T-helper 1 cell treated with Interleukin-12 subunit alpha and Interleukin-12 subunit beta and Interleukin-4 antibody, amounts not matched to agents 30 μg/mL and 1 μg/mL, for 36 hours (primary cell): ENCODE measurements around the gene DLGAP3.
"Not testable (repeated sequence)": the region's sequence is repeated elsewhere in the genome, so short reads cannot be mapped to it uniquely, and the experiment has no call there.

Source experiments
- H3K27ac Mint-ChIP-seq: one replicate; pipeline ENCODE4 v1.8.0; 2021; ENCODE audit warnings: mild to moderate bottlenecking, mixed read lengths
- H3K27me3 Mint-ChIP-seq: one replicate; pipeline ENCODE4 v1.8.0; 2021; ENCODE audit warnings: low read depth, mixed read lengths
- H3K36me3 Mint-ChIP-seq: one replicate; pipeline ENCODE4 v1.8.0; 2021; ENCODE audit warnings: low read depth, mixed read lengths
- H3K4me1 Mint-ChIP-seq: one replicate; pipeline ENCODE4 v1.8.0; 2021; ENCODE audit warnings: low read depth, mixed read lengths
- H3K4me3 Mint-ChIP-seq: one replicate; pipeline ENCODE4 v1.8.0; 2021; ENCODE audit warnings: mild to moderate bottlenecking, moderate library complexity, mixed read lengths
- H3K9me3 Mint-ChIP-seq: one replicate; pipeline ENCODE4 v1.8.0; 2021; ENCODE audit warnings: mixed read lengths

Gene DLGAP3, protein sequence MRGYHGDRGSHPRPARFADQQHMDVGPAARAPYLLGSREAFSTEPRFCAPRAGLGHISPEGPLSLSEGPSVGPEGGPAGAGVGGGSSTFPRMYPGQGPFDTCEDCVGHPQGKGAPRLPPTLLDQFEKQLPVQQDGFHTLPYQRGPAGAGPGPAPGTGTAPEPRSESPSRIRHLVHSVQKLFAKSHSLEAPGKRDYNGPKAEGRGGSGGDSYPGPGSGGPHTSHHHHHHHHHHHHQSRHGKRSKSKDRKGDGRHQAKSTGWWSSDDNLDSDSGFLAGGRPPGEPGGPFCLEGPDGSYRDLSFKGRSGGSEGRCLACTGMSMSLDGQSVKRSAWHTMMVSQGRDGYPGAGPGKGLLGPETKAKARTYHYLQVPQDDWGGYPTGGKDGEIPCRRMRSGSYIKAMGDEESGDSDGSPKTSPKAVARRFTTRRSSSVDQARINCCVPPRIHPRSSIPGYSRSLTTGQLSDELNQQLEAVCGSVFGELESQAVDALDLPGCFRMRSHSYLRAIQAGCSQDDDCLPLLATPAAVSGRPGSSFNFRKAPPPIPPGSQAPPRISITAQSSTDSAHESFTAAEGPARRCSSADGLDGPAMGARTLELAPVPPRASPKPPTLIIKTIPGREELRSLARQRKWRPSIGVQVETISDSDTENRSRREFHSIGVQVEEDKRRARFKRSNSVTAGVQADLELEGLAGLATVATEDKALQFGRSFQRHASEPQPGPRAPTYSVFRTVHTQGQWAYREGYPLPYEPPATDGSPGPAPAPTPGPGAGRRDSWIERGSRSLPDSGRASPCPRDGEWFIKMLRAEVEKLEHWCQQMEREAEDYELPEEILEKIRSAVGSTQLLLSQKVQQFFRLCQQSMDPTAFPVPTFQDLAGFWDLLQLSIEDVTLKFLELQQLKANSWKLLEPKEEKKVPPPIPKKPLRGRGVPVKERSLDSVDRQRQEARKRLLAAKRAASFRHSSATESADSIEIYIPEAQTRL

DNA sequence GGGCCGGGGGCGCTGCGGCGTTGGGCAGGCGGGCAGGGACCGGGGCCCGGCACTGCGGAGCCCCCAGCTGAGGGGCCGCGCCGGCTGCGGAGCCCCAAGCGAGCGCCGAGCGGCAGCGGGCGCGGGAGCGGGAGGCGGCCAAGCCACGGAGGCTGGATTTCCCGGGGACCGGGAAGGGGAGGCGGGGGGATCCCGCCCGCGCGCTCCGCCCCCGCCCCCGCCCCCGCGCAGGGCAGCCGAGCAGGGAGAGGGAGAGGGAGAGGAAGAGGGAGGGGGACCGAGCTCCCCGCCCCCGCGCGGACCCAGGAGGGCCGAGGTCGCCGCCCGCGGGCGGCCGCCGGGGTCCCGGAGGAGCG is at the start of gene DLGAP3:
TSS of gene DLGAP3 (minus strand) at position 154 of the 356 bp plus-strand sequence. CDS start 24,267 bp downstream, outside the sequence.
- Mint-ChIP-seq H3K36me3 (no peaks in the 10 kb centered on the region), H3K27me3 (peaks cover 63% of the 10 kb centered on the region), H3K4me3 (peak within 1 kb of the TSS; percentile 71), H3K9me3 (no peaks in the 10 kb centered on the region), H3K4me1 (peaks cover 5% of the 10 kb centered on the region), H3K27ac (no peak within 1 kb of the TSS)

DNA sequence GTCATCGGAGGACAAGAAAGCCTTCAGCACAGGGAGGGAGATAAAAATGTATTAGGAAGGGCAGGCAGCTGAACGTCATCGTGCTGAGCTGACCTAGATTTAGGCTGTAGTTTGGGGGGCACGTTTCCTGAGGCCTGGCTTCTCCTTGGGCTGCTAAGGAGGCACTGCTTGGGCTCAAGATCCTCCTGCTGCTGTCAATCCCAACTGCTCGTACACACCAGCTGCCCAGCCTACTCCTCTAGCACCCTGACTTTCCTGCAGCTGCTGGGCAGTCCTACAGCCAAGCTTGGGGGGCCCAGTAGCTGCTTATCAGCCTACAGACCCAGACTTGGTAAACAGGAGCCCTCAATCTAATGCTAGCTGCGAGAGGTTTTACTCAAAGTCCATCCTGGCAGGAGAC is 49.5 kb upstream of the DLGAP3 start:
- Mint-ChIP-seq H3K4me3 (no peak overlapping the region), H3K9me3 (no peaks in the 10 kb centered on the region), H3K27me3 (no peaks in the 10 kb centered on the region), H3K4me1 (peaks cover 14% of the 10 kb centered on the region), H3K36me3 (peaks cover 8% of the 10 kb centered on the region), H3K27ac (no peak overlapping the region)

DNA sequence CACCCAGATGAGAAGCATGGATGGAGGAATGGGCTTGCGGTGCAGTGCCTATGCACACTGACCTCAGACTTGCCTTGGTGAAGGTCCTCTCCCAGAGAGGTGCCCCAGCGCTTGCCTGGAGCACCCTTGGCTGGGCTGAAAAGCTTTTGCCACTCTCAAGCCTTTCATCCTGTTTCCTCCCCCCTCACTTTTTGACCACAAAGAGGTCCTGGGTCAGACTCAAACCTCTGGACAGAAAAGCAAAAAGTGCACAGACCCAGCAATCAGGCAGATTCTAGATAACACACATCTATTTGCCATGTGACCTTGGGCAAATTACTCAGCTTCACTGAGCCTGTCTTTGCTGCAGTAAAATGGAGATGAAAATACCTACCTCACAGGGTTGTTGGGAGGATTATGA is 48.4 kb upstream of the DLGAP3 start:
- no peaks in the 10 kb centered on the region for H3K9me3 Mint-ChIP-seq
- H3K27me3 Mint-ChIP-seq = no peaks in the 10 kb centered on the region
- H3K4me1 Mint-ChIP-seq = peaks cover 6% of the 10 kb centered on the region
- H3K4me3 Mint-ChIP-seq = no peak overlapping the region
- H3K27ac Mint-ChIP-seq = no peak overlapping the region
- peaks cover 8% of the 10 kb centered on the region for H3K36me3 Mint-ChIP-seq

DNA sequence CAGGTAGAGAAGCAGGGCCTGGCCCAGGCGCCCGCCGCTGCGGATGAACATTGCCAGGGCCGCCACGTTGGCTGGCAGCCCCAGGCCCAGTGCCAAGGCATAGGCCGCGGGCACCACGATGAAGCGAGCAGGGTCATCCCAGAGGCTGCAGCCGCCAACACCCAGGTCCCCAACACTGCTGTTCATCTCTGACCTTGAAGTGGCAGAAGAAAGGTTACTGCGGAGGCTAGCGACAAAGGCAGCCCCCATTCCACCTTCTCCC is 47.7 kb upstream of the DLGAP3 start:
- no peaks in the 10 kb centered on the region for H3K9me3 Mint-ChIP-seq
- H3K27ac Mint-ChIP-seq = no peak overlapping the region
- peaks cover 3% of the 10 kb centered on the region for H3K4me1 Mint-ChIP-seq
- peaks cover 8% of the 10 kb centered on the region for H3K36me3 Mint-ChIP-seq
- no peaks in the 10 kb centered on the region for H3K27me3 Mint-ChIP-seq
- no peak overlapping the region for H3K4me3 Mint-ChIP-seq

DNA sequence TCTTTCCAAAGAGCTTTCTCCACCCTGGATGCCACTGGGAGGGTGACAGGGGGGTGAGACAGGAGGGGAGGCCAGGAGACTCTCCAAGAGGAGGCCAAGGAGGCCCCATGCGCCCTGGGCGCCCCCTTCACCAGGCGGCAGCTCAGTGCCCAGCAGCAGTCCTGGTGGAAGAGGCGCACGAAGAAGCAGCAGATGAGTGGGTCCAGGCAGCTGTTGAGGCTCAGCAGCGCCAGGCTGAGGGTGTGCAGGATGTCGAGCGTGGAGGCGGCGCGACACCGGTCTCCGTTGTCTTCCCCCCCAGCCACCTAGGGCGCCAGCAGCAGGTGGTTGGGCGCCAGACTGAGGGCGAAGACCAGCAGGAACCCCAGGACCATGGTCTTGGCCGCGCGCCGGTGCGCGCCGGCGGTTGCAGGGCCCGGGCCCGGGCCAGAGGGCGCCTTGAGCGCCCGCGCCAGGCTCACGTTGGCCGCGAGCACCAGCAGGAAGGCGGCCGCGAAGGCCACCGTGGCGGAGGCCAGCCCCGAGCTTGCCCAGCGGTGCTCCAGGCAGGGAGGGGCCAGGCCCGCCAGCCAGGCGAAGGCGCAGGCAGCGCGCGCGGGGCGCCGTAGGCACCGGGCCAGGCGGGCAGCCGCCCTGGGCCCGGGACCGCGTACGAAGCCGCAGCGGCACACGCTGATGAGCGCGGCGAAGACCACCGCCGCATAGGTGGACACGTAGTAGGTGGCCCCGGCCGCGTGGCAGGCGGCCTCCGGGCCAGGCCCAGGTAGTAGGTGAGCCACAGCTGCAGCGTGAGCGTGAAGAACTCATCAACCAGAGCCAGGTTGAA is 47.1 kb upstream of the DLGAP3 start:
- no peak overlapping the region for H3K4me3 Mint-ChIP-seq
- H3K36me3 Mint-ChIP-seq = peaks cover 5% of the 10 kb centered on the region
- no peaks in the 10 kb centered on the region for H3K9me3 Mint-ChIP-seq
- peaks cover 3% of the 10 kb centered on the region for H3K4me1 Mint-ChIP-seq
- no peak overlapping the region for H3K27ac Mint-ChIP-seq
- H3K27me3 Mint-ChIP-seq = no peaks in the 10 kb centered on the region

DNA sequence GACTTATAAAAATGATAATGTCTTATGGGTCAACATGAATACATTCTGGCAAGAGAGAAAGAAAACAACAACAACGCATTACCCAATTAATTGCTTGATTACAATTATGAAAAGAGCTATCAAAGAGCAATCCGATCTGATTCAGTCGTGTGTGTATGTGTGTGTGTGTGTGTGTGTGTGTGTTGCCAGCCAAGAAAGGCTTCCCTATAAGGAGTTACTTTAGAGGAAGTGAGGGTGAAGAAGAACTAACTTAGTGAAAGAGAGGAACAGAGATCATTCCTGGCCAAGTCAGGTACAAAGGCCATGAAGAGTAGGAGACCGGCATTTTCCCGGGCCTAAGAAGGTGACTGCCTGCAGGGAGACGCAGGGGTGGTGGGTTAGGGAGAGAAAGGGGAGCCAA is 46.3 kb upstream of the DLGAP3 start:
- peaks cover 3% of the 10 kb centered on the region for H3K4me1 Mint-ChIP-seq
- no peak overlapping the region for H3K27ac Mint-ChIP-seq
- no peaks in the 10 kb centered on the region for H3K27me3 Mint-ChIP-seq
- no peaks in the 10 kb centered on the region for H3K9me3 Mint-ChIP-seq
- no peak overlapping the region for H3K4me3 Mint-ChIP-seq
- peaks cover 5% of the 10 kb centered on the region for H3K36me3 Mint-ChIP-seq

DNA sequence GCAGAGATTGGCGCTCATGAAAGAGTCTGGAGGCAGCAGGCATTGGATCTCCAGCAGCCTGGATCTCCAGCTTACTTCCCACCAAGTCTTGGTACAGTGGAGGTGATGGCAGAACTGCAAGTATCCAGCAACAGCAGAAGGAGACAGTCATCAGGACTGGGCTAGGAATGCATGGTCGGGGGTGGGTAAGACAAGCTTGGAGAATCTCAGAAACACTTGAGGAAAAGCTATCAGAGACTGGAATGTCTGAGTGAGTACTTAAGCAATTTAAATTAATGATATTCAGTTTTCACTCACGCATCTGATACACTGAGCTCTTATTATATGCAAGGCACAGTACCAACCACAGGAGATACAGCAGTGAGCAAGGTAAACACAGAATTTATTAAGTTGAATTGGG is 45.9 kb upstream of the DLGAP3 start:
- H3K4me3 Mint-ChIP-seq = no peak overlapping the region
- H3K4me1 Mint-ChIP-seq = peaks cover 3% of the 10 kb centered on the region
- peaks cover 5% of the 10 kb centered on the region for H3K36me3 Mint-ChIP-seq
- no peaks in the 10 kb centered on the region for H3K9me3 Mint-ChIP-seq
- H3K27me3 Mint-ChIP-seq = no peaks in the 10 kb centered on the region
- H3K27ac Mint-ChIP-seq = no peak overlapping the region

DNA sequence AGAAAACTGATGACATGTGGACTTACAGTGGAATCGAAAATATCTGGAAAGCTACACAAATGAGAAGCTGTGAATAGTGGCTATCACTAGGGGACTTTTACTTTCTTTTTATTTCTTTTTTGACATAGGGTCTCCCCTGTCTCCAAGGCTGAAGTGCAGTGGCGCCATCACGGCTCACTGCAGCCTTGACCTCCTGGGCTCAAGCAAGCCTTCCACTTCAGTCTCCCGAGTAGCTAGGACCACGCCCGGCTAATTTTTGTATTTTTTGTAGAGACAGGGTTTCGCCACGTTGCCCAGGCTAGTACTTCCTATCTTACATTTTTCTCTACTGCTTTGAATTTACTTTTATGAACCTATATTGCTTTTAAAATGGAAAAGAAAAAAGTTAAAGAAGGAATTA is 45.2 kb upstream of the DLGAP3 start:
- H3K9me3 Mint-ChIP-seq = no peaks in the 10 kb centered on the region
- no peaks in the 10 kb centered on the region for H3K27me3 Mint-ChIP-seq
- H3K4me3 Mint-ChIP-seq = no peak overlapping the region
- H3K4me1 Mint-ChIP-seq = peaks cover 3% of the 10 kb centered on the region
- H3K36me3 Mint-ChIP-seq = peaks cover 5% of the 10 kb centered on the region
- no peak overlapping the region for H3K27ac Mint-ChIP-seq

DNA sequence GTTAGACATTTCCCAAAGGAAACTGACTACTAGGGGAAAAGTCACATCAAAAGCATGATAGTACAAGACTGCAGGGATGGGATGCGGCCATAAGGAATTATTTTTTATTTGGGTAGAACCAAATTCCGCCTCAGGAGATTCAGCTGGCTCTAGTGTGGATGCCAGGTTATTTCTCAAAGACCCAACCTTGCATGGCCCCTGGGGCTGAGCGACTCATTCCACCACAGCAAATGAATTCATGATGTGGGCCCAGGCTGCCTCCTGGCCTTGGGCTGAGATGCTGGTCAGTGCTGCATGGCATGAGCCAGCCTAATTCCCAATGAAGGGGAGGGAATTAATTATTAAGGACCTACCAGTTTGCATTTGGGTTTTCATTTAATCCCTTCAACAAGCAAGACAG is 43.9 kb upstream of the DLGAP3 start:
- H3K9me3 Mint-ChIP-seq = no peaks in the 10 kb centered on the region
- H3K4me1 Mint-ChIP-seq = peaks cover 3% of the 10 kb centered on the region
- H3K27ac Mint-ChIP-seq = no peak overlapping the region
- H3K4me3 Mint-ChIP-seq = no peak overlapping the region
- peaks cover 5% of the 10 kb centered on the region for H3K36me3 Mint-ChIP-seq
- no peaks in the 10 kb centered on the region for H3K27me3 Mint-ChIP-seq

DNA sequence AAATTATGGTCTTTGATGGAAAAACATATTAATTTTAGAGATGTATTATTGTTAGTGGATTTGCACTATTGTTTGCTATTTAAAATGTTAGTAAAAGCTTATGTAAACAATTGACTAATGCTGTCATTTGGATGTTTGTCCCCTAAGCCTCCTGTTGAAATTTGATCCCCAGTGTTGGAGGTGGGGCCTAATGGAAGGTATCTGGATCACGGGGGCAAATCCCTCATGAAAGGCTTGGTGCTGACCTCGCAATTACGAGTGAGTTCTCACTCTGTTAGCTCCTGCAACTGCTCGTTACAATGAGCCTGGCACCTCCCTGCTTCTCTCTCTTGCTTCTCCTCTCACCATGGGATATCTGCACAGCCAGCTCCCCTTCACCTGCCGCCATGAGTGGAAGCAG is 41.4 kb upstream of the DLGAP3 start:
- Mint-ChIP-seq H3K9me3 (no peaks in the 10 kb centered on the region), H3K36me3 (peaks cover 4% of the 10 kb centered on the region), H3K4me3 (no peak overlapping the region), H3K27ac (no peak overlapping the region), H3K4me1 (no peaks in the 10 kb centered on the region), H3K27me3 (peaks cover 4% of the 10 kb centered on the region)

DNA sequence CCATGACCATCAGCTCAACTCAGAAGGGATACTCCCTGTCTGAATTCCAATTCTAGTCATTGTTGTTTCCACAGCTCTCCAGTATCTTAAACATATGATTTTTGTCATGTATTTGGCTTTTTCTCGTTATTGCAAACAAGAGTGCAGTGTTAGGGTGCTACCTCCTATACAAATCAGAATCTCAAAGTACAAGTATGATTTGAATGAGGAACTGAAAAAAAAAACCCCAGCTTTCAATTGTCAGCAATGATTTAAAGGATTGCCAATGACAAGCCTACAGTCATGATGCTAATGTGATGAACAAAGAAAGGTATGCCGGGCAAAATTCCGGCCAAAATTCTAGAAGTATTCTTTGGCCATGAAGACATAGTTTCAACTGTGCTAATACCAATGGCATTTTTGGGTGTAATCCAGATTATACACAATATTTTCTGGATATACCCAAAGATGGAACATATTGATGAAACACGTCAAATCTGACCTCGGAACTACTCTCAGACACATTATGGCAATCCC is 40.8 kb upstream of the DLGAP3 start:
- H3K9me3 Mint-ChIP-seq = no peaks in the 10 kb centered on the region
- H3K27ac Mint-ChIP-seq = no peak overlapping the region
- H3K36me3 Mint-ChIP-seq = no peaks in the 10 kb centered on the region
- H3K4me3 Mint-ChIP-seq = no peak overlapping the region
- no peaks in the 10 kb centered on the region for H3K4me1 Mint-ChIP-seq
- H3K27me3 Mint-ChIP-seq = peaks cover 7% of the 10 kb centered on the region

DNA sequence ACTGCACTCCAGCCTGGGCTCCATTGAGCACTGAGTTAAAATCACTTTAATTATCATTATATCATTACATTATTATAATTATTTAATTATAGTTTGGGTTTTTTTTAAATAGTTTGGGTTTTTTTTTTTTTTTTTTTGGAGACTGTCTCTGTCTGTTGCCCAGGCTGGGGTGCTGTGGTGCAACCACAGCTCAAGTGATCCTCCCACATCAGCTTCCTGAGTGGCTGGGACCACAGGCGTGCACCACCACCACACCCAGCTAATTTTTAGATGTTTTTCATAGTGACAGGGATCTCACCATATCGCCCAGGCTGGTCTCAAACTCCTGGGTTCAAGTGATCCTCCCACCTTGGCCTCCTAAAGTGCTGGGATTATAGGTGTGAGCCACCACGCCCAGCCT is 38.8 kb upstream of the DLGAP3 start:
- not testable (repeated sequence) for H3K4me1 Mint-ChIP-seq, H3K27ac Mint-ChIP-seq, H3K4me3 Mint-ChIP-seq, H3K36me3 Mint-ChIP-seq, H3K9me3 Mint-ChIP-seq
- H3K27me3 Mint-ChIP-seq = peaks cover 11% of the 10 kb centered on the region

DNA sequence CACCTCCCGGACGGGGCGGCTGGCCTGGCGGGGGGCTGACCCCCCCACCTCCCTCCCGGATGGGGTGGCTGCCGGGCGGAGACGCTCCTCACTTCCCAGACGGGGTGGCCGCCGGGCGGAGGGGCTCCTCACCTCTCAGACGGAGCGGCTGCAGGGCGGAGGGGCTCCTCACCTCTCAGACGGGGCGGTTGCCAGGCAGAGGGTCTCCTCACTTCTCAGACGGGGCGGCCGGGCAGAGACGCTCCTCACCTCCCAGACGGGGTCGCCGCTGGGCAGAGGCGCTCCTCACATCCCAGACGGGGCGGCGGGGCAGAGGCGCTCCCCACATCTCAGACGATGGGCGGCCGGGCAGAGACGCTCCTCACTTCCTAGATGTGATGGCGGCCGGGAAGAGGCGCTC is 38.2 kb upstream of the DLGAP3 start:
- not testable (repeated sequence) for H3K27ac Mint-ChIP-seq, H3K9me3 Mint-ChIP-seq, H3K4me1 Mint-ChIP-seq, H3K4me3 Mint-ChIP-seq, H3K36me3 Mint-ChIP-seq
- H3K27me3 Mint-ChIP-seq = peaks cover 12% of the 10 kb centered on the region

DNA sequence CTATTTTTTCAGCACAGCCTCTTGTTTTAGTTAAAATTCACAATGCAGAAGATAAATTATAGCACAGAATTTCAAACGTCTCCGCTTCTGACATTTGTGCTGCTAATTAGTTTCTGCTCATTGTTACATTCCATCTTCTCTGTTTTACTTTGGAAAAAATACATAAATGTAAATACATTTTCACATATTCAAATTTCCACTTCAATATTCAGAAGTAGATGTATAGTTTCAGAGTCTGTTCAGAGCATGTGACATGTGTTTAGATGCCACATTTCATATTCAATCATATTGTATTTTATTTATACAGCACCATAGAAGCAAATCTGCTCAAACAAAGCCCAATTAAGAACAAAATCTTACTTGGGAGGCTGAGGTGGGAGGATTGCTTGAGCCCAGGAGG is 36.1 kb upstream of the DLGAP3 start:
- no peak overlapping the region for H3K4me3 Mint-ChIP-seq
- H3K4me1 Mint-ChIP-seq = no peaks in the 10 kb centered on the region
- no peaks in the 10 kb centered on the region for H3K36me3 Mint-ChIP-seq
- no peak overlapping the region for H3K27ac Mint-ChIP-seq
- H3K27me3 Mint-ChIP-seq = peaks cover 12% of the 10 kb centered on the region
- H3K9me3 Mint-ChIP-seq = no peaks in the 10 kb centered on the region
